ENCODE measurements around the gene VAMP2.

DNA sequence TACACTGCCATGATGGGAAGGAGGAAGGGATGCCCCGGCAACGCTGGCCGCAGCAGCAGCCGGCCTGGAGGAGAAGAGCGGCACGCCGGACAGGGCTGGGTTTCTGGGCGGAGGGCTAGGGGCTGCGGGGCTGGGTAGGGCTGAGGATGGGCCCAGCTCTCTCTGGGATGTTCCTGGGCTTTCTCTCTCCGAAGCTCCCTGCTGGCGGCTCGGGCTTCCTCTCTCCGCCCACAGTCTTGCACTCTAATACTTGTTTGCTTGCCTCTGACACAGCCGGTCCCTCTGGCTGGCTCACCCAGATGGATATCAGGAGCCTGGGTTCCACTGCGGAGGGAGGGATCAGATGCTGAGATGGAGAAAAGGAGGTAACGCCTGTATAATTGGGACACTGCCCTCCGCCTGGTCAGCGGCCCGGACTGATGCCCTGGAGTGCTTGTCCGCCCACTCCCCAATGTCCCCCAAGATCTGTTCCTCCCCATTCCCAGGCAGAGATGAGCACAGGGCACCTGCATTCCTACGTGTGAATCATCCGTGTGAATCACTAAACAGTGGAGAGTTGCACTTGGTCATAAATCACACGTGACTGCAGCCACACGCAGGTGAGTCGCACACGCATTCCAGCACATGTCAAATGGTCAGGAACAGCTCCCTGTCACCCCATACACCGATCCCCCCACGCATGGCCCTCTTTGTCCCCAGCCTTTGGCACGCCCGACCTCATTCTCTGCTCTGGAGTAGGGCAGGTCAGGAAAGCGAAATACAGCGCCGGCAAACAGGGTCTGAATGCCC, 44.6 kb downstream of the VAMP2 start, which contains the start of gene ALOXE3:
- TF ChIP-seq, protein P1, sequence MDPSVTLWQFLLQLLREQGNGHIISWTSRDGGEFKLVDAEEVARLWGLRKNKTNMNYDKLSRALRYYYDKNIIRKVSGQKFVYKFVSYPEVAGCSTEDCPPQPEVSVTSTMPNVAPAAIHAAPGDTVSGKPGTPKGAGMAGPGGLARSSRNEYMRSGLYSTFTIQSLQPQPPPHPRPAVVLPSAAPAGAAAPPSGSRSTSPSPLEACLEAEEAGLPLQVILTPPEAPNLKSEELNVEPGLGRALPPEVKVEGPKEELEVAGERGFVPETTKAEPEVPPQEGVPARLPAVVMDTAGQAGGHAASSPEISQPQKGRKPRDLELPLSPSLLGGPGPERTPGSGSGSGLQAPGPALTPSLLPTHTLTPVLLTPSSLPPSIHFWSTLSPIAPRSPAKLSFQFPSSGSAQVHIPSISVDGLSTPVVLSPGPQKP (IDR thresholded peaks at IDR 0.05; ENCODE audit: borderline replicate concordance, low read depth, low read length): no peak
- TF ChIP-seq, protein P2, sequence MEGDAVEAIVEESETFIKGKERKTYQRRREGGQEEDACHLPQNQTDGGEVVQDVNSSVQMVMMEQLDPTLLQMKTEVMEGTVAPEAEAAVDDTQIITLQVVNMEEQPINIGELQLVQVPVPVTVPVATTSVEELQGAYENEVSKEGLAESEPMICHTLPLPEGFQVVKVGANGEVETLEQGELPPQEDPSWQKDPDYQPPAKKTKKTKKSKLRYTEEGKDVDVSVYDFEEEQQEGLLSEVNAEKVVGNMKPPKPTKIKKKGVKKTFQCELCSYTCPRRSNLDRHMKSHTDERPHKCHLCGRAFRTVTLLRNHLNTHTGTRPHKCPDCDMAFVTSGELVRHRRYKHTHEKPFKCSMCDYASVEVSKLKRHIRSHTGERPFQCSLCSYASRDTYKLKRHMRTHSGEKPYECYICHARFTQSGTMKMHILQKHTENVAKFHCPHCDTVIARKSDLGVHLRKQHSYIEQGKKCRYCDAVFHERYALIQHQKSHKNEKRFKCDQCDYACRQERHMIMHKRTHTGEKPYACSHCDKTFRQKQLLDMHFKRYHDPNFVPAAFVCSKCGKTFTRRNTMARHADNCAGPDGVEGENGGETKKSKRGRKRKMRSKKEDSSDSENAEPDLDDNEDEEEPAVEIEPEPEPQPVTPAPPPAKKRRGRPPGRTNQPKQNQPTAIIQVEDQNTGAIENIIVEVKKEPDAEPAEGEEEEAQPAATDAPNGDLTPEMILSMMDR (conservative IDR thresholded peaks at IDR 0.05; ENCODE audit: low read depth, low read length): no peak
- TF ChIP-seq RFX5 (IDR thresholded peaks at IDR 0.05; ENCODE audit: low read depth, low read length) (no peak), POLR2A (IDR thresholded peaks at IDR 0.05; ENCODE audit: low read depth, low read length) (no peak), RAD21 (IDR thresholded peaks at IDR 0.05; ENCODE audit: low read length) (no peak), FOS (IDR thresholded peaks at IDR 0.05; ENCODE audit: low read depth, low read length) (0 out of 2 replicates have a peak, but pooled peaks have one; percentile 26), MAZ (IDR thresholded peaks at IDR 0.05; ENCODE audit: borderline replicate concordance, low read depth, low read length) (no peak), RCOR1 (IDR thresholded peaks at IDR 0.05; ENCODE audit: insufficient replicate concordance, low read length) (no peak), CHD1 (IDR thresholded peaks at IDR 0.05; ENCODE audit: low read depth, low read length) (no peak), CEBPB (IDR thresholded peaks at IDR 0.05; ENCODE audit: low read depth, low read length) (no peak), BHLHE40 (IDR thresholded peaks at IDR 0.05; ENCODE audit: low read depth, low read length) (peak; percentile 85)
